Measurements from ENCODE around the gene SUSD1. TPM values are rescaled to one million over a fixed set of nuclear protein-coding genes. Genes with fewer than 3 reads are reported as not detected.
A peak's percentile ranks its signal among the peaks of the same experiment; 100 is the strongest.

The SUSD1 gene
- total and polyA plus RNA-seq, 4 donors = 1.2 to 19.0 (median 3.2) TPM

GRCh38 chr9:112013266-112013665 lies 161.8 kb downstream of the SUSD1 start:
- no peak for DNase-seq (ENCODE audit: low spot score)

GRCh38 chr9:112012026-112012902 lies 162.8 kb downstream of the SUSD1 start:
- H3K36me3 ChIP-seq (ENCODE audit: control insufficient read depth in 4 of 4, insufficient read depth in 3 of 4, low read depth in 1 of 4, low read length in 3 of 4) = no peaks in the 10 kb centered on the region
- H3K9ac ChIP-seq (ENCODE audit: low read depth in 1 of 2, low read length in 2 of 2) = no peak overlapping the region
- no peaks in the 10 kb centered on the region for H3K27me3 ChIP-seq (ENCODE audit: control insufficient read depth in 4 of 4, insufficient read depth in 4 of 4, low read length in 3 of 4)
- H3K4me1 ChIP-seq (ENCODE audit: control insufficient read depth in 4 of 4, insufficient read depth in 4 of 4, low read length in 3 of 4) = peaks cover 0 to 5% (median 3%) of the 10 kb centered on the region in 4 donors
- TF ChIP-seq JUND (IDR thresholded peaks at IDR 0.05) (peak; percentile 83 to 90), ZBTB33 (IDR thresholded peaks at IDR 0.05) (no peak), RXRA (IDR thresholded peaks at IDR 0.05) (peak in 1 of 2 donors; percentile 15), RAD21 (IDR thresholded peaks at IDR 0.05) (peak in 1 of 2 donors; percentile 8), TAF1 (conservative IDR thresholded peaks at IDR 0.05) (no peak)
- H3K9me3 ChIP-seq (ENCODE audit: control insufficient read depth in 4 of 4, low read length in 3 of 4) = no peaks in the 10 kb centered on the region
- DNase-seq (ENCODE audit: low spot score) = no peak
- WGBS = 66% methylated on average over 4 of the region's 4 CpGs
- peak overlapping the region; percentile 55 to 59 for H3K27ac ChIP-seq (ENCODE audit: low read depth in 1 of 2, low read length in 2 of 2)
- H3K4me3 ChIP-seq (ENCODE audit: low read depth in 1 of 3, low read length in 3 of 3) = no peak overlapping the region

More at GRCh38 chr9:112013266-112013665, 161.8 kb downstream of the SUSD1 start:
- TF ChIP-seq FOXA1 (IDR thresholded peaks at IDR 0.05) = no peak
- TF ChIP-seq NR2F2 (IDR thresholded peaks at IDR 0.05) = no peak
- TF ChIP-seq RXRA (IDR thresholded peaks at IDR 0.05) = no peak
- no peak for TF ChIP-seq YY1 (IDR thresholded peaks at IDR 0.05)
- TF ChIP-seq JUND (IDR thresholded peaks at IDR 0.05) = no peak
- no peaks in the 10 kb centered on the region for H3K9me3 ChIP-seq (ENCODE audit: control insufficient read depth in 4 of 4, low read length in 3 of 4)
- H3K4me1 ChIP-seq (ENCODE audit: control insufficient read depth in 4 of 4, insufficient read depth in 4 of 4, low read length in 3 of 4) = peaks cover 0 to 5% (median 3%) of the 10 kb centered on the region in 4 donors
- peak overlapping the region in 1 of 2 donors; percentile 59 for H3K27ac ChIP-seq (ENCODE audit: low read depth in 1 of 2, low read length in 2 of 2)
- WGBS = 87% methylated on average over 3 of the region's 3 CpGs
- no peaks in the 10 kb centered on the region for H3K27me3 ChIP-seq (ENCODE audit: control insufficient read depth in 4 of 4, insufficient read depth in 4 of 4, low read length in 3 of 4)
- no peak overlapping the region for H3K9ac ChIP-seq (ENCODE audit: low read depth in 1 of 2, low read length in 2 of 2)
- no peaks in the 10 kb centered on the region for H3K36me3 ChIP-seq (ENCODE audit: control insufficient read depth in 4 of 4, insufficient read depth in 3 of 4, low read depth in 1 of 4, low read length in 3 of 4)
- H3K4me3 ChIP-seq (ENCODE audit: low read depth in 1 of 3, low read length in 3 of 3) = no peak overlapping the region

- Histone ChIP-seq H3K9ac (ENCODE audit: low read depth in 1 of 2, low read length in 2 of 2) (no peak overlapping the region), H3K27me3 (ENCODE audit: control insufficient read depth in 4 of 4, insufficient read depth in 4 of 4, low read length in 3 of 4) (no peaks in the 10 kb centered on the region), H3K4me1 (ENCODE audit: control insufficient read depth in 4 of 4, insufficient read depth in 4 of 4, low read length in 3 of 4) (peaks cover 0 to 5% (median 3%) of the 10 kb centered on the region in 4 donors), H3K9me3 (ENCODE audit: control insufficient read depth in 4 of 4, low read length in 3 of 4) (no peaks in the 10 kb centered on the region), H3K27ac (ENCODE audit: low read depth in 1 of 2, low read length in 2 of 2) (no peak overlapping the region), H3K36me3 (ENCODE audit: control insufficient read depth in 4 of 4, insufficient read depth in 3 of 4, low read depth in 1 of 4, low read length in 3 of 4) (no peaks in the 10 kb centered on the region), H3K4me3 (ENCODE audit: low read depth in 1 of 3, low read length in 3 of 3) (no peak overlapping the region)
- no peak for TF ChIP-seq REST (IDR thresholded peaks at IDR 0.05)
- WGBS = 95% methylated on average over 3 of the region's 3 CpGs
- no peak for DNase-seq (ENCODE audit: low spot score)
Observed at GRCh38 chr9:112011051-112011620, 164.0 kb downstream of the SUSD1 start.

All from liver (tissue), 9 donors.